Measurements from ENCODE around the gene ST7L.

Gene ST7L

DNA sequence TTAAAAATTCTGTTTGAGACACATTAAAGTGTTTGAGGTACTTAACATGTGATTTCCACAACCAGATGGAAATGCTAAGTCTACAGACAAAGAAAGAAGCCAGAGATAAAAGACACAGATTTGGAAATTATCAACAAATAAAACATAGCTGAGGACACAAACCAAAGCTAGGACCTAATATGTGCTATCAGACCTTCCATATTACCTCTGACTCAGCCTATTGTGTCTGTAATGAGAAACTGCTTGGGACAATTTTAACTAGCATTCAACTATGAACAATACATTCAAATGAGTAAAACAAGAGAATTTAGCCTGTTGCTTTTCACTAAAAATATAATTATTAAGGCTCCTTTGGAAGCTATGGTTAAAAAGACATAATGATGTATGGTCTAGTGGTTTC is 55.6 kb downstream of the ST7L start:
- in situ Hi-C loops (cut with MboI; ENCODE audit: low pct_unique_long_range_greater_than_20kb, low sequenced_read_pairs): no loop called here
- DNase-seq: no peak

GRCh38 chr1:112558634-112559033 is 60.3 kb downstream of the ST7L start:
- no peak for DNase-seq
- in situ Hi-C loops (cut with MboI; ENCODE audit: low pct_unique_long_range_greater_than_20kb, low sequenced_read_pairs): no loop called here

DNA sequence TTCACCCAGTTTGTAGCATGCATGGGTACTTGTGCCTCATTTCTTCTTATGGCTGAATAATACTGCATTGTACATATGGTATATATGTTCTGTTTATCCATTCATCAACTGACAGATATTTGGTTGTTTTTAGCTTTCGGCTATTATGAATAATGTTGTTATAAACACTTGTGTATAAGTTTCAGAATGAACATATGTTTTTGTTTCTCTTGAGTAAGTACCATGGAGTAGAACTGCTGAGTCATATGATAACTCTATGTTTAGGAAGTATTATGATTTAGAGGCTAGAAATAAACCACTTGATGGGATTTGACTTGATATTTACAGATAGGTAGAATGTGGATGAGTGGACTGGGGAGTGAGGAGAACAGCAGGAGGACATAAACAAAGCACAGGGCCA is 61.6 kb downstream of the ST7L start:
- in situ Hi-C loops (cut with MboI; ENCODE audit: low pct_unique_long_range_greater_than_20kb, low sequenced_read_pairs): no loop called here
- DNase-seq: no peak

DNA sequence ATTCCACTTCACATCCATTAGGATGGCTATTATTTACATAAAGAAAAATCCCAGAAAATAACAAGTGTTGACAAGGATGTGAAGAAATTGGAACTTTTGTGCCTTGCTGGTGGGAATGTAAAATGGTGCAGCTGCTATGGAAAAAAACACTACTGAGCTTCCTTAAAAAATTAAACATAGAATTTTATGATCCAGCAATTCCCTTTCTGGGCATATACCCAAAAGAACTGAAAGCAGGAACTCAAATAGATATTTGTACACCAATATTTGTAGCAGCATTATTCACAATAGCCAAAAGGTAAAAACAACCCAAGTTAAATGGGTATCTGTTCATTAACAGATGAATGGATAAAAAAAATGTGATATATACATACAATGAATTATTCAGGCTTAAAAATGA is 64.5 kb downstream of the ST7L start:
- DNase-seq: no peak
- in situ Hi-C loops (cut with MboI; ENCODE audit: low pct_unique_long_range_greater_than_20kb, low sequenced_read_pairs): no loop called here

- in situ Hi-C loops (cut with MboI; ENCODE audit: low pct_unique_long_range_greater_than_20kb, low sequenced_read_pairs): no loop called here
- DNase-seq: no peak
Observed at GRCh38 chr1:112549590-112549989, 69.4 kb downstream of the ST7L start.

- peak; percentile 49 for DNase-seq
- in situ Hi-C loops (cut with MboI; ENCODE audit: low pct_unique_long_range_greater_than_20kb, low sequenced_read_pairs): no loop called here
Observed at GRCh38 chr1:112548547-112548946, 70.4 kb downstream of the ST7L start.

GRCh38 chr1:112546076-112546475 is 72.9 kb downstream of the ST7L start:
- in situ Hi-C loops (cut with MboI; ENCODE audit: low pct_unique_long_range_greater_than_20kb, low sequenced_read_pairs): no loop called here
- no peak for DNase-seq

- no peak for DNase-seq
- in situ Hi-C loops (cut with MboI; ENCODE audit: low pct_unique_long_range_greater_than_20kb, low sequenced_read_pairs): no loop called here
Observed at GRCh38 chr1:112544751-112545150, 74.2 kb downstream of the ST7L start.

GRCh38 chr1:112544011-112544688 is 74.8 kb downstream of the ST7L start:
- in situ Hi-C loops (cut with MboI; ENCODE audit: low pct_unique_long_range_greater_than_20kb, low sequenced_read_pairs): no loop called here
- DNase-seq: no peak

GRCh38 chr1:112542206-112542973 is 76.6 kb downstream of the ST7L start:
- in situ Hi-C loops (cut with MboI; ENCODE audit: low pct_unique_long_range_greater_than_20kb, low sequenced_read_pairs): no loop called here
- DNase-seq: no peak

- DNase-seq: no peak
- in situ Hi-C loops (cut with MboI; ENCODE audit: low pct_unique_long_range_greater_than_20kb, low sequenced_read_pairs): no loop called here
Observed at GRCh38 chr1:112541299-112541698, 77.6 kb downstream of the ST7L start.

- DNase-seq: no peak
- in situ Hi-C loops (cut with MboI; ENCODE audit: low pct_unique_long_range_greater_than_20kb, low sequenced_read_pairs): no loop called here
Observed at GRCh38 chr1:112540226-112540794, 78.6 kb downstream of the ST7L start.

DNA sequence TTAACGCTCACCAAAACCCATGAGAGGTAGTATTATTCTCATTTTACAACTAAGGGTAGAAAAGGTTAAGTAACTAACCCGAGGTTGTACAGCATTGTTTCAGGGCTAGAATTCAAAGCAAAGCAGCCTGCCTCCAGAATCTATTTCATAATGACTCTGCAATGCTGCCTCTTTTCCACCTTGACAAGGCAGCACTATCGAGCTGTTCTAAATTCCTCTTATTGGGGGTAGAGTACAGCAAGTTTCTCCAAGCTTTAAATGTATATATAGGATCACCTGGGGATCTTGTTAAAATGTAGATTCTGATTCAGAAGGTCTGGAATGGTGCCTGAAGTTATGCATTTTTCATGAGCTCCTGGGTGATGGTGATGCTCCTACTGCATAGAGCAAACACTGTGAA is 80.1 kb downstream of the ST7L start:
- in situ Hi-C loops (cut with MboI; ENCODE audit: low pct_unique_long_range_greater_than_20kb, low sequenced_read_pairs): no loop called here
- DNase-seq: no peak

DNA sequence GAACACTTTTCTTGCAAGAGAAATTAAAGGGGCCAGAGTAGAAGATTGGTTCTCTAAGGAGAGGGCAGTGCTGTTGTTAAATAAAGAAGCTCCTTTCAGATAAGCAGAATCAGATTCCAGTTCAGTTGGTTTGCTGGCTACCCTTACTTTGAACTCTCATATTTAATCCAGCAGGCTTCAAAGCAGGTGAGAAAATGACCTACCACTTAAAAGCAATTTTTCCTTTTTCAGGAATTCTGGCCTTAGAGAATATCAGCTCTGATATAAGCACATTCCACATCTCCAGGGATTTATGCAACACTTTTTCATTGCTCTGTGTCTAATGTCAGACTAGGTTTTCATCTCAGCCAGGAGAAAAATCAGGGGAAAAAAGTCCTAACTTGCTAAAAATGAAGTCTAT is 81.5 kb downstream of the ST7L start:
- no peak for DNase-seq
- in situ Hi-C loops (cut with MboI; ENCODE audit: low pct_unique_long_range_greater_than_20kb, low sequenced_read_pairs): no loop called here

DNA sequence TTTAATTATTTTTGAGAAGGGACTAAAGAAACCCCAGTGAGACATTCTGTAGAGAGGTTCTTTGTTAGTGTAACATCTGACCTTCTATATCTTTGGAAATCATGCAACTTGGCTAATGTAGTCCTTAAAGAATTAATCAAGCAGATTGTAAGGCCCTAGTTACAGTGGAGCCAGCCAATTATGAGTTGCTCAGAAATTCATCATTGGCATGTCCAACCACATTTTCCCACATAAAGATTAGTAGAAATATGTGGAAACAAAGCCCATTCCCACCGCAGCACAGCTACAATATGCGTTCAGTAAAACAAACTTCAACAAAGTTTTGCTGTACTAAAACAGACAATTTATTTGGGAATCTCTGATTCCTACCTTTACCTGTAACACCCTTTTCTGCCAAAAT is 82.4 kb downstream of the ST7L start:
- in situ Hi-C loops (cut with MboI; ENCODE audit: low pct_unique_long_range_greater_than_20kb, low sequenced_read_pairs): no loop called here
- no peak for DNase-seq

DNA sequence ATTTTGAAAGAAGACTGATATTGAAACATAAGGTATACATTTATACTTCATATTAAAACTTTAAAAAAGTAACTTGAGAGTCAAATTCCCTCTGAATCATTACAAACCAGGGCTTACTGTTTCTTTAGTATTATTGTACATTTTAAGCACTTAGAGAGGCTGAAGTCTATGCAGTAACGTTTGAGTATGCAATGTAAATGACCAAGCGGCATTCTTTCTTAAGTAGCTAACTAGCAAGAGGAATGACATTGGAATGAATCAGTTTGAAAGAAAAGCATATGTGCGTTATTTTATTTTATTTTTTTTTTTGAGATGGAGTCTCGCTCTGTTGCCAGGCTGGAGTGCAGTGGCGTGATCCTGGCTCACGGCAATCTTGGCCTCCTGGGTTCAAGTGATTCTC is 85.9 kb downstream of the ST7L start:
- in situ Hi-C loops (cut with MboI; ENCODE audit: low pct_unique_long_range_greater_than_20kb, low sequenced_read_pairs): no loop called here
- DNase-seq: no peak

GRCh38 chr1:112532064-112532463 is 86.9 kb downstream of the ST7L start:
- in situ Hi-C loops (cut with MboI; ENCODE audit: low pct_unique_long_range_greater_than_20kb, low sequenced_read_pairs): no loop called here
- no peak for DNase-seq

GRCh38 chr1:112530832-112531231 is 88.1 kb downstream of the ST7L start:
- DNase-seq: no peak
- in situ Hi-C loops (cut with MboI; ENCODE audit: low pct_unique_long_range_greater_than_20kb, low sequenced_read_pairs): no loop called here

DNA sequence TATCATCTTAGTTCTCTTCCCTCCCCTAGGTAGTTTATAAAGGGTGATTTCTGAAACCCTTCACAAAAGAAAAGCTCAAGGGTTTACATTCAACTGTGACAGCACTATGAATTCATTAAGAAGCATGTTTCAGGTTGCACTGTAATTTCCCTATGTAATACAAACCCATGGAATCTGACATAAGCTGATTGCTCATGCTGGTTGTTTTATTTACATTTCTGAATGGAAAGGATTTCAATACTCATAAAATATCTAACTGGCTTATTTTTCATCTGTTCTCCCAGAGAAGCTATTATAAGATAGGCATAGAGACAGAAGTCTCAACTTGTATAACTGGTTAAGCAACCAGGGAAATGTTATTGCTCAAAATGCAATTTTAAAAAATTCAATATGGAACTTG is 89.6 kb downstream of the ST7L start:
- no peak for DNase-seq
- in situ Hi-C loops (cut with MboI; ENCODE audit: low pct_unique_long_range_greater_than_20kb, low sequenced_read_pairs): no loop called here

DNA sequence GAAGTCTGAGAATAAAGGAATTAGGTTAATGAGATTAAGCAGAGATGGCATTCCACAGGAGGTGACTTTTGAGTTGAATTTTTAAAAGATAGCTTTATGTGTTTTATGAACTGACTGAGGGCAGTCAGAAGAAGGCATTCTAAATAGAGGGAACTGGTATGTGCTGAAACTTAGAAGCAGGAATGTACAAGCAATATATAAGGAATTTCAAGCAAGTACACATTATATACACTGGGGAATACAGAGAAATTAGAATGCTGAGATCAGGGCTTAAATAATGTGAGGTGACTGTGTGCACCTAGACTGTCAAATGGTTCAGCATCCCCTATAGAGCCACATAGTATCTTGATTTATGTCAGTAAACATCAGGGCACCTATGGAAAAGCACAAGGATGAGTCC is 90.9 kb downstream of the ST7L start:
- in situ Hi-C loops (cut with MboI; ENCODE audit: low pct_unique_long_range_greater_than_20kb, low sequenced_read_pairs): no loop called here
- DNase-seq: no peak
